T follicular helper cell (primary cell): ENCODE data around the gene CCDC88B.
"Not testable (repeated sequence)": the region's sequence is repeated elsewhere in the genome, so short reads cannot be mapped to it uniquely, and the experiment has no call there.

Source experiments
- DNase-seq: peaks from one replicate; pipeline ENCODE4 v3.0.0-alpha.2; 2020; ENCODE audit warnings: low read depth

Gene CCDC88B

DNA sequence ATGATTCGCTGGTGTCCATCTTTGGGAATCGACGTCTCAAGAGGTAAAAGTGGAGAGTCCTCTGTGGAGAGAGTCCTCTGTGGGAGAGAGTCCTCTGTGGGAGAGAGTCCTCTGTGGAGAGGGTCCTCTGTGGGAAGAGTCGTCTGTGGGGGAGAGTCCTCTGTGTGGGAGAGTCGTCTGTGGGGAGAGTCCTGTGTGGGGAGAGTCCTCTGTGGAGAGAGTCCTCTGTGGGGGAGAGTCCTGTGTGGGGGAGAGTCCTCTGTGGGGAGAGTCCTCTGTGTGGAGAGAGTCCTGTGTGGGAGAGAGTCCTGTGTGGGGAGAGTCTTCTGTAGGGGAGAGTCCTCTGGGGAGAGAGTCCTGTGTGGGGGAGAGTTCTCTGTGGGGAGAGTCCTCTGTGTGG, 19.0 kb upstream of the CCDC88B start:
- no peak for DNase-seq

DNA sequence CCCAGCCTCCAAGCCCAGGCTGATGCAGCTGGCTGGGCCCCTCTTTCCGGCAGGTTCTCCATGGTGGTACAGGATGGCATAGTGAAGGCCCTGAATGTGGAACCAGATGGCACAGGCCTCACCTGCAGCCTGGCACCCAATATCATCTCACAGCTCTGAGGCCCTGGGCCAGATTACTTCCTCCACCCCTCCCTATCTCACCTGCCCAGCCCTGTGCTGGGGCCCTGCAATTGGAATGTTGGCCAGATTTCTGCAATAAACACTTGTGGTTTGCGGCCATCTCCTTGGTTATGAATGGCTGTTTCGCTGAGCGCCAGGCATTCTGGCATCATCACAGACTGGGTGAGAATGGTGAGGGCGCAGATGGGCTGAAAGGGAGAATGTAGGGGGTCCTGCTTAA, 18.5 kb upstream of the CCDC88B start:
- no peak for DNase-seq

DNA sequence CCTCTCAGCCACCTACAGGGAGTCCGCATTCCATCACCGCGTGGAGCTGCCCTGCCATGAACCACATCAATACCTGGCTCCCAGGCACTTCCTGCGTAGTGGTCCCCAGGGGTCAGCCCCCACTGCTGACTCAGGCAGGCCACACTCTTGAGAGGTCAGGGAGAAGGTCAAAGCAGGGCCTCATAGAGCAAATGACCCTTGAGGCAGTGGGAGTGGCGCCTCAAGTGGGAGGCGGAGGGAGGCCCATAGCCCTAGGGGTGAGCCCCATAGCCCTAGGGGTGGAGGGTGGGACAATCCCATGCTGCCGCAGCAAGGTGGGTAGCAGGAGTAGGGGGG, 17.1 kb upstream of the CCDC88B start:
- no peak for DNase-seq

GRCh38 chr11:64323373-64323772, 16.6 kb upstream of the CCDC88B start:
- no peak for DNase-seq

- not testable (repeated sequence) for DNase-seq
Observed at GRCh38 chr11:64323984-64324383, 16.0 kb upstream of the CCDC88B start.

- DNase-seq, result no peak
Observed at GRCh38 chr11:64324692-64325469, 15.1 kb upstream of the CCDC88B start.

DNA sequence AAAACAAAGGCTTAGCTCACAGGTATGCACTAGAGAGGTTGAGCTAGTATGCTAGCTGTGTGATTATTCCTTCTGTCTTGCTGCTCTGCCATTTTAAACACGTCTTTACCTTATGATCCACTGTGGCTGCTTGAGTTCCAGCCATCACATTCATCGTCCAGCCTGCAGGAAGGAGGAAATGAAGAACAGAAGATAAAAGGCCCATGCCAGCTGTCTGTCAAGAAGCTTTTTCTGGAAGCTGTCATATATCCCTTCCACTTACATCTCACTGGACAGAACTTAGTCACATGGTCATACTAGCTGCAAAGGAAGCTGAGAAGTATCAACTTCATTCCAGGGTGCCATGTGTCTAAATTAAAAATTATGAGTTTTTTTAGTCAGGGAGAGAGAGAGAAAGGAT, 12.6 kb upstream of the CCDC88B start:
- no peak for DNase-seq

DNA sequence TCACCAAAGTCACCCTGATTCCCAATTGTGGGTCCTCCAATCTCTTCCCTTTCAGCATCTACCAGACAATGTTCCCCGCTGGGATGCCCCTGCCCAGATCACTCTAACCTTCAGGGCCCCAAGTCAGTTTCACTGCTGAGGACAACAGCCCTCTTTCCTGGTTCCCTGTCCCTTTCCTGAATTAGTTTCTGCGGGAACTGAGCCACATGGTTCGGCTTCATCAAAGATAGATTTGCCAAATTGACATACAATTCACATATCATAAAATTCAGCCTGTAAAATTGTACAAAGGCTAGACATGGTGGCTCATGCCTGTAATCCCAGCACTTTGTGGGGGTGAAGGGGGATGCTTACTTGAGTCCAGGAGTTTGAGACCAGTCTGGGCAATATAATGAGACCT, 12.0 kb upstream of the CCDC88B start:
- no peak for DNase-seq

- DNase-seq, result no peak
Observed at GRCh38 chr11:64330888-64331287, 9.1 kb upstream of the CCDC88B start.

- DNase-seq, result peak; percentile 39
Observed at GRCh38 chr11:64331569-64332371, 8.2 kb upstream of the CCDC88B start.

DNA sequence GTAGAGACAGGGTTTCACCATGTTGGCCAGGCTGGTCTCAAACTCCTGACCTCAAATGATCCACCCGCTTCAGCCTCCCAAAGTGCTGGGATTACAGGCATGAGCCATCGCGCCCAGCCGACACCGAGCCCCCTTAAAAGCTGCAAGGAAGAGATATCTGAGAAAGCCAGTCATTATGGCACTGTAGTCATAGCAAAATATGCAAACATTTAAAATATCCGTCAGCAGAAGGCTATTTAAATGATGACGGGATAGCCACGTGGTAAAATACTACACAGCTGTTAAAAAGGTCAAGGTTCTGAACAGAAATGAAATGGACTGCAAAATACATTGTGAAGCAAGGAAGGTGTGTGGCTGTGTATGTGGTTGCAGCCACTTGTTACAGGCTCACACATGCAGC, 6.4 kb upstream of the CCDC88B start:
- no peak for DNase-seq

GRCh38 chr11:64334764-64335735, 5.0 kb upstream of the CCDC88B start:
- no peak for DNase-seq

DNA sequence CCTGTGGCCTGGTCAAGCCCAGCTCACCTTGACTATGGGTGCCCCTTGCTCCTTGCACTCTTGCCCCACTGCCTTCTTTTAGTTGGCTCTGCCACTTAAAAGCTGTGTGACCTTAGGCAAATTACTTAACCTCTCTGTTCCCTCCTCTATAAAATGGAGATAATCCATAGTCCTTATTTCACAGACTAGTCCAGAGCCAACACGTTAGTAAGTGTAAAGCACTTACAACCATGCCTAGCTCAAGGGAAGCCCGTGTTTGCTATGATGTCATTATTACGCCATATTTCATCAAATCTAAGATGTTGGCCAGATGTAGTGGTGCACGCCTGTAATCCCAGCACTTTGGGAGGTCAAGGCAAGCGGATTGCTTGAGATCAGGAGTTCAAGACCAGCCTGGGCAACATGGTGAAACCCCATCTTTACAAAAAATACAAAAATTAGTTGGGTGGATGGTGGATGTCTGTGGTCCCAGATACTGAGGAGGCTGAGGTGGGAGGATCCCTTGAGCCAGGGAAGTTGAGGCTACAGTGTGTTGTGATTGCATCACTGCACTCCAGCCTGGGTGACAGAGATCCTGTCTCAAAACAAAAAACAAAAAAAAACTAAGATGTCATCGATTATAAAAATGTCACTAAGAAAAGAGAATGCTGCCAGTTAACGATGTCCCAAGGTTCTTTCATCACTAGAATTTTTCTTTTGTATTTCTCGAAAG, 2.3 kb upstream of the CCDC88B start:
- DNase-seq, result no peak

DNA sequence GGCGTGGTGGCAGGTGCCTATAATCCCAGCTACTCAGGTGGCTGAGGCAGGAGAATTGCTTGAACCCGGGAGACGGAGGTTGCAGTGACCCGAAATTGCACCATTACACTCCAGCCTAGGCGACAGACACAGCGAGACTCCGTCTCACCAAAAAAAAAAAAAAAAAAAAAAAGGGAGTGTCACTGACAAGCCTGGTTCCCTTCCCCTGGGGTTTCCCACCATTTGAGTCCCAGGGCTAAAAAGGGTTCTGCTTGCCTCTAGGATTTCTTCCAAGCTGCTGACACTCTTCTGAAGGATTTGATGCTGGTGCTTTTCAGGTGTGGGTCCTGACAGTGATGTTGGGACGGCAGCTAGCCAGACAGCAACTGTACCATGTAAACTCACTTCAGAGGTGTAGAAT, 1.3 kb upstream of the CCDC88B start:
- DNase-seq, result no peak

DNA sequence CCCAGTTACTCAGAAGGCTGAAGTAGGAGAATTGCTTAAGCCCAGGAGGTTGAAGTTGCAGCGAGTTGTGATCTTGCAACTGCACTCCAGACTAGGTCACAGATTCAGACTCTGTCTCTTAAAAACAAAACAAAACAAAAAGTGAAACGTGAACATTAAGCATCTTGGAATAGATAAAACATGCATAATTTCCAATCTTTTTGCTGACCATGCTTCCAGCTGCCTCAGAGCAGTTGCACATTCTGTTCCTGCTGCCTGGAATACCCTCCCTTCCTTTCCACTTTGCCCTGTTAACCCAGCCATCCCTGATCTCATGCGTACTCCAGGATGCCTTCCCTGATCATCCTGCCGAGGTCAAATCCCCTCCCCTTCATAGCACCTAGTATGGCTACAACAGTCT, 718 bp upstream of the CCDC88B start:
- no peak for DNase-seq

GRCh38 chr11:64340671-64341335, 799 bp downstream of the CCDC88B start:
- peak; percentile 59 for DNase-seq

DNA sequence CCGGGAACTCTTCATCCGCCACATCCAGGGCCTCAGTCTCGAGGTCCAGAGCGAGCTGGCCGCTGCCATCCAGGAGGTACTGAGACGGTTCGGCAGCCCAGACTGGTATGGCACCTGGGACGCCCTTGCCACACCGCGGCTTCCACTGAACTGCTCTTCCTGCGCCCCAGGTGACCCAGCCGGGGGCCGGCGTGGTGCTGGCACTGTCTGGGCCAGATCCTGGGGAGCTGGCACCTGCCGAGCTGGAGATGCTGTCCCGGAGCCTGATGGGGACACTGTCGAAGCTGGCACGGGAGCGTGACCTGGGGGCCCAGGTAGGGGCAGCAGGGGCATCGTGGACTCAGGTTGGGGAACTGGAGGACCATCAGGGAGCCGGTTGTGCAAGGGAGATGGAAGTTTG, 1.4 kb downstream of the CCDC88B start:
- no peak for DNase-seq

GRCh38 chr11:64341851-64342791, 2.1 kb downstream of the CCDC88B start:
- DNase-seq, result peak; percentile 85

GRCh38 chr11:64342869-64343745, 3.1 kb downstream of the CCDC88B start:
- DNase-seq, result no peak
